Activated T-helper 1 cell treated with Interleukin-2 at 50 U/mL for 16 hours (primary cell): ENCODE results near the gene WDCP.

Experiments used
- DNase-seq: peaks from one replicate; pipeline ENCODE4 v3.0.0-alpha.2; 2020; ENCODE audit warnings: low read depth

The WDCP gene

GRCh38 chr2:23992931-23993330, 54.3 kb downstream of the WDCP start:
- DNase-seq = no peak

GRCh38 chr2:23988371-23988770, 58.8 kb downstream of the WDCP start:
- no peak for DNase-seq
